ENCODE results near the gene AKAP10.

Gene AKAP10

GRCh38 chr17:20009302-20010098, 31.9 kb upstream of the AKAP10 start, which contains the start of gene SPECC1:
SPECC1 (plus strand) TSS chr17:20009359; CDS start chr17:20096652, 87,293 bp downstream.
- TF ChIP-seq EZH2phosphoT487 (IDR thresholded peaks at IDR 0.05; ENCODE audit: borderline replicate concordance) (no peak), CTCF (conservative IDR thresholded peaks at IDR 0.05; ENCODE audit: low read length) (peak; percentile 77)
- Histone ChIP-seq H4K20me1 (ENCODE audit: insufficient read depth, low read length, poor library complexity, severe bottlenecking) (no peaks in the 10 kb centered on the region), H3K4me1 (ENCODE audit: insufficient read depth, low read length, poor library complexity, severe bottlenecking) (peaks cover 11% of the 10 kb centered on the region), H3F3A (ENCODE audit: low read depth) (no peaks in the 10 kb centered on the region), H3K36me3 (ENCODE audit: insufficient read depth, low read length) (no peaks in the 10 kb centered on the region), H3K9me3 (ENCODE audit: insufficient read depth, low read depth, low read length) (no peaks in the 10 kb centered on the region), H3K4me3 (ENCODE audit: low read length, poor library complexity, severe bottlenecking) (peak within 1 kb of the TSS; percentile 79), H3K9me2 (replicated peaks; ENCODE audit: low read depth, low read length) (no peaks in the 10 kb centered on the region), H3K79me2 (ENCODE audit: insufficient read depth, low read length) (no peaks in the 10 kb centered on the region), H2AFZ (ENCODE audit: low read length) (peak within 1 kb of the TSS; percentile 100), H3K27me3 (ENCODE audit: insufficient read depth, low read length, poor library complexity, severe bottlenecking) (peaks cover 4% of the 10 kb centered on the region), H3K4me2 (ENCODE audit: low read depth, low read length, poor library complexity, severe bottlenecking) (peak within 1 kb of the TSS; percentile 94), H3K9ac (ENCODE audit: low read depth, low read length, poor library complexity, severe bottlenecking) (peak within 1 kb of the TSS; percentile 72)

GRCh38 chr17:20009052-20009301, 31.3 kb upstream of the AKAP10 start:
- no peaks in the 10 kb centered on the region for H4K20me1 ChIP-seq (ENCODE audit: insufficient read depth, low read length, poor library complexity, severe bottlenecking)
- peak overlapping the region; percentile 79 for H3K4me3 ChIP-seq (ENCODE audit: low read length, poor library complexity, severe bottlenecking)
- no peaks in the 10 kb centered on the region for H3F3A ChIP-seq (ENCODE audit: low read depth)
- H3K9me3 ChIP-seq (ENCODE audit: insufficient read depth, low read depth, low read length), result no peaks in the 10 kb centered on the region
- H3K79me2 ChIP-seq (ENCODE audit: insufficient read depth, low read length), result no peaks in the 10 kb centered on the region
- peak overlapping the region; percentile 100 for H2AFZ ChIP-seq (ENCODE audit: low read length)
- H3K27me3 ChIP-seq (ENCODE audit: insufficient read depth, low read length, poor library complexity, severe bottlenecking), result peaks cover 4% of the 10 kb centered on the region
- no peaks in the 10 kb centered on the region for H3K9me2 ChIP-seq (replicated peaks; ENCODE audit: low read depth, low read length)
- peak overlapping the region; percentile 94 for H3K4me2 ChIP-seq (ENCODE audit: low read depth, low read length, poor library complexity, severe bottlenecking)
- H3K9ac ChIP-seq (ENCODE audit: low read depth, low read length, poor library complexity, severe bottlenecking), result peak overlapping the region; percentile 72
- TF ChIP-seq CTCF (conservative IDR thresholded peaks at IDR 0.05; ENCODE audit: low read length), result no peak
- TF ChIP-seq EZH2phosphoT487 (IDR thresholded peaks at IDR 0.05; ENCODE audit: borderline replicate concordance), result no peak
- H3K36me3 ChIP-seq (ENCODE audit: insufficient read depth, low read length), result no peaks in the 10 kb centered on the region
- peaks cover 11% of the 10 kb centered on the region for H3K4me1 ChIP-seq (ENCODE audit: insufficient read depth, low read length, poor library complexity, severe bottlenecking)

- H3K4me2 ChIP-seq (ENCODE audit: low read depth, low read length, poor library complexity, severe bottlenecking), result peak overlapping the region; percentile 94
- peaks cover 11% of the 10 kb centered on the region for H3K4me1 ChIP-seq (ENCODE audit: insufficient read depth, low read length, poor library complexity, severe bottlenecking)
- H3K4me3 ChIP-seq (ENCODE audit: low read length, poor library complexity, severe bottlenecking), result peak overlapping the region; percentile 79
- no peaks in the 10 kb centered on the region for H3F3A ChIP-seq (ENCODE audit: low read depth)
- H3K36me3 ChIP-seq (ENCODE audit: insufficient read depth, low read length), result no peaks in the 10 kb centered on the region
- TF ChIP-seq CTCF (conservative IDR thresholded peaks at IDR 0.05; ENCODE audit: low read length) (no peak), EZH2phosphoT487 (IDR thresholded peaks at IDR 0.05; ENCODE audit: borderline replicate concordance) (no peak)
- H3K9ac ChIP-seq (ENCODE audit: low read depth, low read length, poor library complexity, severe bottlenecking), result peak overlapping the region; percentile 72
- no peaks in the 10 kb centered on the region for H3K9me2 ChIP-seq (replicated peaks; ENCODE audit: low read depth, low read length)
- no peaks in the 10 kb centered on the region for H3K9me3 ChIP-seq (ENCODE audit: insufficient read depth, low read depth, low read length)
- H2AFZ ChIP-seq (ENCODE audit: low read length), result peak overlapping the region; percentile 100
- no peaks in the 10 kb centered on the region for H4K20me1 ChIP-seq (ENCODE audit: insufficient read depth, low read length, poor library complexity, severe bottlenecking)
- peaks cover 4% of the 10 kb centered on the region for H3K27me3 ChIP-seq (ENCODE audit: insufficient read depth, low read length, poor library complexity, severe bottlenecking)
- no peaks in the 10 kb centered on the region for H3K79me2 ChIP-seq (ENCODE audit: insufficient read depth, low read length)
These were observed 30.8 kb upstream of the AKAP10 start for GRCh38 chr17:20008242-20009051.
